A375 (cell line): ENCODE results near the gene C10orf90. TPM values are rescaled to one million over a fixed set of nuclear protein-coding genes. Genes with fewer than 3 reads are reported as not detected.

Source experiments
- total RNA-seq: library from RNA; depleted of rRNA; stranded (reverse); fragments of >200 nt; shearing (Covaris generic); gene quantifications from 2 replicates; pipeline ENCODE4 v1.2.3, GENCODE V29; 2014; rRNA removed

The C10orf90 gene
- 22.0 and 22.6 TPM in 2 replicates for total RNA-seq

GRCh38 chr10:126670056-126670894 lies at the start of gene C10orf90:
Gene C10orf90 (minus strand): TSS chr10:126670693. CDS start chr10:126670480, 213 bp downstream.

GRCh38 chr10:126387931-126388911 lies 282.3 kb downstream of the C10orf90 start, which contains the start of gene ADAM12:
Gene ADAM12 (minus strand): TSS chr10:126388477. CDS start chr10:126388145, 332 bp downstream.

Other genes with a start within 250 kb of the C10orf90 start
- 31.6 and 40.7 TPM in 2 replicates for gene DOCK1, start 234.7 kb upstream of the C10orf90 start, total RNA-seq